Left lung (tissue), 10 donors: ENCODE measurements around the gene SCTR. TPM values are rescaled to one million over a fixed set of nuclear protein-coding genes. Genes with fewer than 3 reads are reported as not detected.

Experiments used
- ATAC-seq: fragments of 200-7000 bp; cut with Tn5 transposase; one replicate; pipeline ENCODE4 v1.9.1; 2020; ENCODE audit warnings: moderate library complexity
- DNase-seq, 4 donors: peaks; one replicate each; pipeline ENCODE4 v3.0.0-alpha.2; 2013 to 2020
- H3K27ac ChIP-seq, 2 donors: fragments of 200-600 bp; sonication (generic) in 1 of 2; one replicate each; pipeline versions ENCODE4 v1.5.0 to v1.8.0; 2020 to 2021
- H3K27me3 ChIP-seq, 2 donors: fragments of 200-600 bp; sonication (generic) in 1 of 2; one replicate each; pipeline versions ENCODE4 v1.5.0 to v1.8.0; 2020 to 2021
- H3K36me3 ChIP-seq, 2 donors: fragments of 200-600 bp; sonication (generic) in 1 of 2; one replicate each; pipeline versions ENCODE4 v1.5.0 to v1.8.0; 2020 to 2021
- H3K4me1 ChIP-seq, 2 donors: fragments of 200-600 bp; one replicate each; pipeline ENCODE4 v1.8.0; 2021
- H3K4me3 ChIP-seq, 2 donors: fragments of 200-600 bp; sonication (generic) in 1 of 2; one replicate each; pipeline versions ENCODE4 v1.5.0 to v1.8.0; 2020 to 2021; ENCODE audit warnings: mild to moderate bottlenecking in 1 of 2
- H3K9me3 ChIP-seq, 2 donors: fragments of 200-600 bp; sonication (generic) in 1 of 2; one replicate each; pipeline versions ENCODE4 v1.5.0 to v1.8.0; 2020 to 2021
- CTCF ChIP-seq, 2 donors: fragments of 200-600 bp; sonication (generic) in 1 of 2; IDR thresholded peaks; one replicate each; pipeline versions ENCODE4 v1.5.0 to v1.8.0; 2021; ENCODE audit warnings: antibody characterized with exemption in 2 of 2
- intact Hi-C, 2 donors: fragments of 100-400 bp; cut with DNase I; formaldehyde crosslinking; loops; one replicate each; pipeline versions ENCODE4 v1.11.2 to v1.14.2; 2022
- polyA plus RNA-seq, 6 donors: library from polyadenylated mRNA; unstranded; fragments of 120-200 nt; gene quantifications; one replicate each; pipeline ENCODE4 v1.2.1, GENCODE V29; 2013; ENCODE audit not compliant: insufficient read length in 6 of 6
- total RNA-seq, 2 donors: library from RNA; stranded (reverse); fragmentation: NEBNext Ultra II Directional; extraction: Animal tissue kit (Norgen Biotek cat#: 25700); gene quantifications; one replicate each; pipeline ENCODE4 v1.2.1, GENCODE V29; 2021
- donor health status: DM: no; HTN: yes; CAD: no.
- donor health status: DM: no; HTN: no; CAD: no.

Gene SCTR
- total and polyA plus RNA-seq, 8 donors = 2.2 to 13.7 (median 8.0) TPM

GRCh38 chr2:119520696-119521432 lies 3.4 kb downstream of the SCTR start:
- peaks cover 0 to 6% of the 10 kb centered on the region in 2 donors for H3K4me1 ChIP-seq
- DNase-seq = no peak
- TF ChIP-seq CTCF (IDR thresholded peaks at IDR 0.05) = no peak
- no peaks in the 10 kb centered on the region for H3K9me3 ChIP-seq
- ATAC-seq = no peak
- peaks cover 27 to 47% of the 10 kb centered on the region in 2 donors for H3K27me3 ChIP-seq
- no peak overlapping the region for H3K27ac ChIP-seq
- H3K36me3 ChIP-seq = no peaks in the 10 kb centered on the region
- no peak overlapping the region for H3K4me3 ChIP-seq
- intact Hi-C loops = no loop called here

- no peak for TF ChIP-seq CTCF (IDR thresholded peaks at IDR 0.05)
- ATAC-seq (no peak), DNase-seq (no peak)
- Histone ChIP-seq H3K36me3 (no peaks in the 10 kb centered on the region), H3K27ac (no peak overlapping the region), H3K27me3 (peaks cover 16 to 28% of the 10 kb centered on the region in 2 donors), H3K9me3 (no peaks in the 10 kb centered on the region), H3K4me1 (peaks cover 0 to 6% of the 10 kb centered on the region in 2 donors), H3K4me3 (no peak overlapping the region)
- intact Hi-C loops = no loop called here
These were observed 5.2 kb downstream of the SCTR start for GRCh38 chr2:119519057-119519408.

- intact Hi-C loops = no loop called here
- no peaks in the 10 kb centered on the region for H3K9me3 ChIP-seq
- no peak overlapping the region for H3K4me3 ChIP-seq
- no peak for DNase-seq
- H3K27me3 ChIP-seq = peaks cover 11 to 23% of the 10 kb centered on the region in 2 donors
- ATAC-seq = no peak
- no peak for TF ChIP-seq CTCF (IDR thresholded peaks at IDR 0.05)
- no peak overlapping the region for H3K27ac ChIP-seq
- H3K36me3 ChIP-seq = no peaks in the 10 kb centered on the region
- peaks cover 0 to 6% of the 10 kb centered on the region in 2 donors for H3K4me1 ChIP-seq
These were observed 5.8 kb downstream of the SCTR start for GRCh38 chr2:119518401-119519056.

GRCh38 chr2:119517433-119517832 lies 6.8 kb downstream of the SCTR start:
- Histone ChIP-seq H3K36me3 (no peaks in the 10 kb centered on the region), H3K4me1 (peaks cover 0 to 6% of the 10 kb centered on the region in 2 donors), H3K4me3 (no peak overlapping the region), H3K27me3 (peaks cover under 1 to 12% of the 10 kb centered on the region in 2 donors), H3K27ac (no peak overlapping the region), H3K9me3 (no peaks in the 10 kb centered on the region)
- intact Hi-C loops = no loop called here
- peak in 3 of 4 donors; percentile 39 to 82 (median 71) for DNase-seq
- peak; percentile 72 to 75 for TF ChIP-seq CTCF (IDR thresholded peaks at IDR 0.05)
- peak; percentile 98 for ATAC-seq

GRCh38 chr2:119516121-119516520 lies 8.2 kb downstream of the SCTR start:
- ATAC-seq (no peak), DNase-seq (no peak)
- Histone ChIP-seq H3K4me3 (no peak overlapping the region), H3K36me3 (no peaks in the 10 kb centered on the region), H3K27me3 (no peaks in the 10 kb centered on the region), H3K4me1 (no peaks in the 10 kb centered on the region), H3K27ac (no peak overlapping the region), H3K9me3 (no peaks in the 10 kb centered on the region)
- no peak for TF ChIP-seq CTCF (IDR thresholded peaks at IDR 0.05)
- intact Hi-C loops = no loop called here
